SK-N-SH (cell line): ENCODE results near the gene PDE4DIP. TPM values are rescaled to one million over a fixed set of nuclear protein-coding genes. Genes with fewer than 3 reads are reported as not detected.
"Not testable (repeated sequence)": the region's sequence is repeated elsewhere in the genome, so short reads cannot be mapped to it uniquely, and the experiment has no call there.

Experiments
- CTCF ChIA-PET: fragments of 300-600, 350-600 bp; formaldehyde crosslinking; extraction: SDS; loops from one replicate; lab custom pipeline; 2021; lab: Yijun Ruan, JAX
- POLR2A ChIA-PET: fragments of 350-600 bp; sonication (Branson Sonifier 250); formaldehyde crosslinking; extraction: SDS; loops from one replicate; lab custom pipeline; 2020; ENCODE audit warnings: antibody characterized with exemption, inconsistent platforms; lab: Yijun Ruan, JAX
- DNase-seq: peaks from one replicate; pipeline ENCODE4 v3.0.0; 2012
- H2AFZ ChIP-seq: fragments of 200-600 bp; sonication (generic); 2 replicates; pipeline ENCODE4 v1.8.1; 2016; ENCODE audit warnings: antibody characterized with exemption, mild to moderate bottlenecking, low read depth
- H3F3A ChIP-seq: fragments of 200-600 bp; sonication (generic); replicated peaks from 2 replicates; pipeline ENCODE3; 2016; ENCODE audit warnings: antibody characterized with exemption, mild to moderate bottlenecking; ENCODE audit not compliant: insufficient read depth
- H3K27ac ChIP-seq, 2 experiments: fragments of 200-500 bp in 1 of 2; fragments of 200-600 bp in 1 of 2; sonication (Bioruptor generic) in 1 of 2; sonication (generic), shearing (Covaris generic) in 1 of 2; 2 replicates each; pipeline versions ENCODE4 v1.5.1 to v1.6.1; 2014 to 2016; ENCODE audit warnings: low read depth in 2 of 2, inconsistent platforms in 1 of 2, low read length in 1 of 2, mild to moderate bottlenecking in 1 of 2, mixed read lengths in 1 of 2
- H3K27me3 ChIP-seq: fragments of 200-600 bp; sonication (generic), shearing (Covaris generic); 2 replicates; pipeline ENCODE4 v1.6.1; 2016; ENCODE audit warnings: mixed run types; ENCODE audit not compliant: insufficient read depth
- H3K36me3 ChIP-seq, 2 experiments: fragments of 200-500 bp in 1 of 2; fragments of 200-600 bp in 1 of 2; sonication (Bioruptor generic) in 1 of 2; sonication (generic) in 1 of 2; replicated peaks in 1 of 2; 2 replicates each; pipeline versions ENCODE3 to v1.5.1; 2014 to 2016; ENCODE audit warnings: low read length in 1 of 2, mild to moderate bottlenecking in 1 of 2; ENCODE audit not compliant: insufficient read depth in 2 of 2, control insufficient read depth in 1 of 2
- H3K4me1 ChIP-seq, 2 experiments: fragments of 200-500 bp in 1 of 2; fragments of 200-600 bp in 1 of 2; sonication (Bioruptor generic) in 1 of 2; sonication (generic), shearing (Covaris generic) in 1 of 2; 2 replicates each; pipeline versions ENCODE4 v1.5.1 to v1.6.1; 2014 to 2016; ENCODE audit warnings: low read depth in 1 of 2, low read length in 1 of 2, mixed run types in 1 of 2; ENCODE audit not compliant: insufficient read depth in 2 of 2, control insufficient read depth in 1 of 2
- H3K4me2 ChIP-seq: fragments of 200-600 bp; sonication (generic), shearing (Covaris generic); 2 replicates; pipeline ENCODE4 v1.6.1; 2017; ENCODE audit warnings: mixed run types
- H3K4me3 ChIP-seq, 2 experiments: fragments of 200-500 bp in 1 of 2; fragments of 200-600 bp in 1 of 2; sonication (Bioruptor generic) in 1 of 2; sonication (generic), shearing (Covaris generic) in 1 of 2; 2 replicates each; pipeline versions ENCODE4 v1.5.1 to v1.8.1; 2014 to 2016; ENCODE audit warnings: low read depth in 2 of 2, inconsistent platforms in 1 of 2, low read length in 1 of 2, mild to moderate bottlenecking in 1 of 2, mixed read lengths in 1 of 2, moderate library complexity in 1 of 2
- H3K79me2 ChIP-seq: fragments of 200-600 bp; sonication (generic); 2 replicates; pipeline ENCODE4 v1.8.1; 2017; ENCODE audit warnings: mild to moderate bottlenecking; ENCODE audit not compliant: insufficient read depth
- H3K9ac ChIP-seq: fragments of 200-600 bp; sonication (generic); 2 replicates; pipeline ENCODE4 v1.6.1; 2017; ENCODE audit warnings: mixed run types
- H3K9me2 ChIP-seq: fragments of 200-600 bp; sonication (generic); 2 replicates; pipeline ENCODE4 v1.6.1; 2017; ENCODE audit warnings: mixed run types
- H3K9me3 ChIP-seq: fragments of 200-600 bp; sonication (generic); 2 replicates; pipeline ENCODE4 v1.6.1; 2017; ENCODE audit warnings: mixed run types, mild to moderate bottlenecking, moderate library complexity
- H4K20me1 ChIP-seq: fragments of 200-600 bp; sonication (generic); 2 replicates; pipeline ENCODE4 v1.6.1; 2017; ENCODE audit warnings: mild to moderate bottlenecking, mixed run types; ENCODE audit not compliant: insufficient read depth
- WGBS: methylation state at CpG from one replicate; pipeline ENCODE4 v1.1.6; 2017; ENCODE audit warnings: low lambda C conversion rate; 5-methylcytosine and 5-hydroxymethylcytosine counted together
- polyA plus RNA-seq, 3 experiments: library from polyadenylated mRNA; depleted of rRNA; stranded (reverse); fragments of >200 nt; gene quantifications; 2 replicates each; pipeline ENCODE4 v1.2.3, GENCODE V29; 2012

Gene PDE4DIP
- polyA plus RNA-seq, 1 of the 3 experiments (the other 2 are of a cell fraction), result 28.7 TPM

DNA sequence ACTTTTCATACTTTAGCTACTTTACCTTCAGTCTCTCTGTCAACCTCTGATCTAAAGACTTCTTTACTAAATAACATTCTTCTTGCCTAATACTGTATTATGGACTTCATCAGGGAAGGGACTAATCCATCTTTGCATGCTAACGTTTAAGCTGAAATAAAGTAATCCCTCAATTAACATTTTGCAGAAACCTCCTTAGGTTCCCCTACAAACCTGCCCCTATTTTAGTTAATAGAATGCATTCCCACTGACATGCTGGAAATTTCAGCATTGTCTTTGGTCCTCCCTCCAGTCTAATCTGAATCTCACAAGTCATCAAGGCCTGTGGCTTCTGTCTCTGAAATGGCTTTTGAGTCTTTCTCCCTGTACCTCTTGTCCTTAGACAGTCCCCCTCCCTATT is 83.4 kb downstream of the PDE4DIP start:
- H3K36me3 ChIP-seq, H3K9me2 ChIP-seq, CTCF ChIA-PET, H3F3A ChIP-seq, H2AFZ ChIP-seq, H3K4me2 ChIP-seq, H3K4me3 ChIP-seq, H3K79me2 ChIP-seq, H3K9ac ChIP-seq, POLR2A ChIA-PET, H4K20me1 ChIP-seq, H3K27ac ChIP-seq, H3K9me3 ChIP-seq, H3K4me1 ChIP-seq, DNase-seq, H3K27me3 ChIP-seq: not testable (repeated sequence)
- WGBS, result no CpG with 5 or more reads among the region's 1 CpG

GRCh38 chr1:148929253-148929652 is 85.0 kb downstream of the PDE4DIP start:
- H3K79me2 ChIP-seq, H3K9me3 ChIP-seq, H3K4me2 ChIP-seq, DNase-seq, H4K20me1 ChIP-seq, H3K4me3 ChIP-seq, H2AFZ ChIP-seq, H3K36me3 ChIP-seq, H3F3A ChIP-seq, H3K9me2 ChIP-seq, H3K27me3 ChIP-seq, CTCF ChIA-PET, POLR2A ChIA-PET, H3K9ac ChIP-seq, H3K4me1 ChIP-seq, H3K27ac ChIP-seq: not testable (repeated sequence)

GRCh38 chr1:148935381-148936002 is 91.3 kb downstream of the PDE4DIP start:
- H4K20me1 ChIP-seq, H2AFZ ChIP-seq, H3K36me3 ChIP-seq, POLR2A ChIA-PET, H3K27me3 ChIP-seq, H3K4me2 ChIP-seq, H3K27ac ChIP-seq, H3K79me2 ChIP-seq, H3F3A ChIP-seq, DNase-seq, H3K4me3 ChIP-seq, CTCF ChIA-PET, H3K9ac ChIP-seq, H3K9me3 ChIP-seq, H3K9me2 ChIP-seq, H3K4me1 ChIP-seq: not testable (repeated sequence)
- no CpG with 5 or more reads among the region's 3 CpGs for WGBS

GRCh38 chr1:148942906-148943305 is 98.7 kb downstream of the PDE4DIP start:
- H3K4me1 ChIP-seq, H3K79me2 ChIP-seq, CTCF ChIA-PET, DNase-seq, POLR2A ChIA-PET, H3K4me3 ChIP-seq, H3F3A ChIP-seq, H3K9me3 ChIP-seq, H3K9ac ChIP-seq, H4K20me1 ChIP-seq, H2AFZ ChIP-seq, H3K36me3 ChIP-seq, H3K4me2 ChIP-seq, H3K27ac ChIP-seq, H3K27me3 ChIP-seq, H3K9me2 ChIP-seq: not testable (repeated sequence)
- no CpG with 5 or more reads among the region's 3 CpGs for WGBS

GRCh38 chr1:148945130-148945529 is 100.9 kb downstream of the PDE4DIP start:
- H3K27me3 ChIP-seq, H3K9ac ChIP-seq, POLR2A ChIA-PET, H2AFZ ChIP-seq, H3K36me3 ChIP-seq, H3F3A ChIP-seq, H3K79me2 ChIP-seq, CTCF ChIA-PET, H4K20me1 ChIP-seq, H3K4me1 ChIP-seq, H3K9me3 ChIP-seq, DNase-seq, H3K4me2 ChIP-seq, H3K27ac ChIP-seq, H3K9me2 ChIP-seq, H3K4me3 ChIP-seq: not testable (repeated sequence)
- WGBS, result no CpG with 5 or more reads among the region's 1 CpG

DNA sequence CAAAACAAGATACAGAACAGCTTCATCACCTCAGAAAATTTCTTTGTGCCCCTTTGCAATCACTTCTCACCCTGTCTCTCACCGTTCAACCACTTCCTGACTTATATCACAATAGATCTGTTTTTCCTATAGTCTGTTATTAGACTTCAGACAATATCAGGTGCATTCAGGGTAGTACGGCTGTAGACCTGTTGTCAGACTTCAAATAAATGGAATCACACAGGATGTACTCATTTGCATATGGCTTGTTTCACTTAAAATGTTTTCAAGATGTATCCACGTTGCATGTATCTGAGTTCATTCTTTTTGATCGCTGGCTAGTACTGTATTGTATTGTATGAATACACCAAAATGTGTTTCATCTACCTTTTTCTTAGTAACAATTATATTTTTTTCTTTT is 104.5 kb downstream of the PDE4DIP start:
- H3K27me3 ChIP-seq, H2AFZ ChIP-seq, H3K36me3 ChIP-seq, H3K9me3 ChIP-seq, H3K27ac ChIP-seq, H3F3A ChIP-seq, H3K4me3 ChIP-seq, H3K9ac ChIP-seq, H3K4me1 ChIP-seq, POLR2A ChIA-PET, H3K9me2 ChIP-seq, H3K4me2 ChIP-seq, DNase-seq, H3K79me2 ChIP-seq, CTCF ChIA-PET, H4K20me1 ChIP-seq: not testable (repeated sequence)
- 84% methylated on average over 4 of the region's 4 CpGs for WGBS
